ENCODE data around the gene HADH. TPM values are rescaled to one million over a fixed set of nuclear protein-coding genes. Genes with fewer than 3 reads are reported as not detected.

The HADH gene
- total and polyA plus RNA-seq, 4 donors: 37.6 to 43.9 (median 40.6) TPM

- ATAC-seq (ENCODE audit: insufficient read depth, low FRiP score): no peak
Measured at GRCh38 chr4:108078024-108078733, 88.5 kb downstream of the HADH start.

GRCh38 chr4:108080747-108081146 is 91.1 kb downstream of the HADH start:
- Histone ChIP-seq H3K27ac (ENCODE audit: low read depth in 1 of 2, low read length in 1 of 2) (no peak overlapping the region), H3K9ac (ENCODE audit: insufficient read depth in 1 of 2, low read length in 2 of 2) (no peak overlapping the region), H3K9me3 (ENCODE audit: control insufficient read depth in 4 of 4, insufficient read depth in 3 of 4, low read length in 3 of 4) (peaks cover 0 to 2% (median 0%) of the 10 kb centered on the region in 4 donors), H3K4me1 (ENCODE audit: control insufficient read depth in 5 of 5, insufficient read depth in 5 of 5, low read length in 5 of 5) (no peaks in the 10 kb centered on the region), H3K36me3 (ENCODE audit: control insufficient read depth in 4 of 4, insufficient read depth in 4 of 4, low read length in 4 of 4) (peaks cover 0 to 6% (median 0%) of the 10 kb centered on the region in 4 donors), H3K27me3 (ENCODE audit: control insufficient read depth in 3 of 3, insufficient read depth in 3 of 3, low read length in 2 of 3) (no peaks in the 10 kb centered on the region), H3K4me3 (no peak overlapping the region)
- 95 to 98% methylated on average over 10 of the region's 10 CpGs for WGBS, 2 donors
- TF ChIP-seq CTCF (IDR thresholded peaks at IDR 0.05; ENCODE audit: control extremely low read depth, extremely low read depth): no peak
- DNase-seq (no peak), ATAC-seq (ENCODE audit: insufficient read depth, low FRiP score) (no peak)

More at GRCh38 chr4:108078024-108078733, 88.5 kb downstream of the HADH start:
- Histone ChIP-seq H3K9ac (ENCODE audit: insufficient read depth in 1 of 2, low read length in 2 of 2) (no peak overlapping the region), H3K27me3 (ENCODE audit: control insufficient read depth in 3 of 3, insufficient read depth in 3 of 3, low read length in 2 of 3) (no peaks in the 10 kb centered on the region), H3K9me3 (ENCODE audit: control insufficient read depth in 4 of 4, insufficient read depth in 3 of 4, low read length in 3 of 4) (peaks cover 0 to 2% (median 0%) of the 10 kb centered on the region in 4 donors), H3K4me3 (no peak overlapping the region), H3K36me3 (ENCODE audit: control insufficient read depth in 4 of 4, insufficient read depth in 4 of 4, low read length in 4 of 4) (peaks cover 0 to 6% (median 0%) of the 10 kb centered on the region in 4 donors), H3K4me1 (ENCODE audit: control insufficient read depth in 5 of 5, insufficient read depth in 5 of 5, low read length in 5 of 5) (no peaks in the 10 kb centered on the region), H3K27ac (ENCODE audit: low read depth in 1 of 2, low read length in 1 of 2) (no peak overlapping the region)
- DNase-seq: no peak
- no peak for TF ChIP-seq CTCF (IDR thresholded peaks at IDR 0.05; ENCODE audit: control extremely low read depth, extremely low read depth)
- WGBS, 2 donors: 67 to 88% methylated on average over 5 of the region's 5 CpGs

GRCh38 chr4:108081256-108081655 is 91.6 kb downstream of the HADH start:
- TF ChIP-seq CTCF (IDR thresholded peaks at IDR 0.05; ENCODE audit: control extremely low read depth, extremely low read depth): no peak
- Histone ChIP-seq H3K9me3 (ENCODE audit: control insufficient read depth in 4 of 4, insufficient read depth in 3 of 4, low read length in 3 of 4) (peaks cover 0 to 2% (median 0%) of the 10 kb centered on the region in 4 donors), H3K4me1 (ENCODE audit: control insufficient read depth in 5 of 5, insufficient read depth in 5 of 5, low read length in 5 of 5) (no peaks in the 10 kb centered on the region), H3K9ac (ENCODE audit: insufficient read depth in 1 of 2, low read length in 2 of 2) (no peak overlapping the region), H3K27ac (ENCODE audit: low read depth in 1 of 2, low read length in 1 of 2) (no peak overlapping the region), H3K27me3 (ENCODE audit: control insufficient read depth in 3 of 3, insufficient read depth in 3 of 3, low read length in 2 of 3) (no peaks in the 10 kb centered on the region), H3K36me3 (ENCODE audit: control insufficient read depth in 4 of 4, insufficient read depth in 4 of 4, low read length in 4 of 4) (peaks cover 0 to 6% (median 0%) of the 10 kb centered on the region in 4 donors), H3K4me3 (no peak overlapping the region)
- ATAC-seq (ENCODE audit: insufficient read depth, low FRiP score) (no peak), DNase-seq (no peak)
- WGBS, 2 donors: 93 to 97% methylated on average over 16 of the region's 16 CpGs

Other genes starting within 250 kb of the HADH start
- 100 to 1,000 TPM in 1 of 2 donors, 10 to 100 TPM in 1; 60.5 to 124 TPM for gene SGMS2, start 165.0 kb upstream of the HADH start, total RNA-seq
- gene SGMS2, start 165.0 kb upstream of the HADH start, polyA plus RNA-seq: 10 to 100 TPM; 10.0 to 32.2 TPM
- gene CYP2U1, start 58.3 kb upstream of the HADH start, total RNA-seq: 1 to 10 TPM; 5.6 to 7.3 TPM
- gene CYP2U1, start 58.3 kb upstream of the HADH start, polyA plus RNA-seq: 1 to 10 TPM; 1.9 to 2.1 TPM
- 10 to 100 TPM in 1 of 2 donors, 1 to 10 TPM in 1; 4.2 to 25.4 TPM for gene LEF1, start 179.0 kb downstream of the HADH start, total RNA-seq
- 1 to 10 TPM; 2.7 to 3.8 TPM for gene LEF1, start 179.0 kb downstream of the HADH start, polyA plus RNA-seq